MCF 10A (cell line): ENCODE data around the gene CROCC. TPM values are rescaled to one million over a fixed set of nuclear protein-coding genes. Genes with fewer than 3 reads are reported as not detected.

Source experiments
- BruUV-seq: library from RNA; stranded (reverse); fragments of 400-500 nt; replicated peaks from 2 replicates; lab custom pipeline; 2021; lab: Mats Ljungman, UMichigan
- CTCF ChIA-PET: fragments of 300-600 bp; sonication (Branson Sonifier 250); formaldehyde crosslinking; extraction: SDS; loops from one replicate; lab custom pipeline; 2021; ENCODE audit warnings: antibody characterized with exemption, inconsistent platforms; lab: Yijun Ruan, JAX
- POLR2A ChIA-PET: fragments of 300-600, 350-650 bp; sonication (Branson Sonifier 250); formaldehyde crosslinking; extraction: SDS; loops from one replicate; lab custom pipeline; 2020; ENCODE audit warnings: antibody characterized with exemption, inconsistent platforms; lab: Yijun Ruan, JAX
- DNase-seq: peaks from one replicate; pipeline ENCODE4 v3.0.0-alpha.2; 2018; ENCODE audit not compliant: unreplicated experiment
- H3K27ac Mint-ChIP-seq: one replicate; pipeline ENCODE4 v1.8.0; 2022; ENCODE audit warnings: mild to moderate bottlenecking, low read depth, mixed read lengths; ENCODE audit not compliant: unreplicated experiment
- H3K27me3 Mint-ChIP-seq: one replicate; pipeline ENCODE4 v1.8.0; 2022; ENCODE audit warnings: mixed read lengths; ENCODE audit not compliant: insufficient read depth, unreplicated experiment
- H3K36me3 Mint-ChIP-seq: one replicate; pipeline ENCODE4 v1.8.0; 2022; ENCODE audit warnings: mild to moderate bottlenecking, moderate library complexity, mixed read lengths; ENCODE audit not compliant: insufficient read depth, unreplicated experiment
- H3K4me1 Mint-ChIP-seq: one replicate; pipeline ENCODE4 v1.8.0; 2022; ENCODE audit warnings: mixed read lengths; ENCODE audit not compliant: insufficient read depth, unreplicated experiment
- H3K4me3 Mint-ChIP-seq: one replicate; pipeline ENCODE4 v1.8.0; 2022; ENCODE audit warnings: mild to moderate bottlenecking, moderate library complexity, mixed read lengths; ENCODE audit not compliant: unreplicated experiment
- H3K9me3 Mint-ChIP-seq: one replicate; pipeline ENCODE4 v1.8.0; 2022; ENCODE audit warnings: mixed read lengths; ENCODE audit not compliant: unreplicated experiment
- CTCF ChIP-seq: fragments of 200-600 bp; IDR thresholded peaks from one replicate; pipeline ENCODE4 v1.8.0; 2022; ENCODE audit warnings: antibody characterized with exemption, mild to moderate bottlenecking; ENCODE audit not compliant: unreplicated experiment
- intact Hi-C: fragments of 100-400 bp; cut with micrococcal nuclease; formaldehyde crosslinking; loops from 2 replicates; pipeline ENCODE4 v1.14.1; 2022
- total RNA-seq: library from RNA; stranded (reverse); gene quantifications from 2 replicates; pipeline ENCODE4 v1.2.3, GENCODE V29; 2022

CROCC gene
- total RNA-seq, 1 experiment from 2014 or later, result 9.6 TPM

DNA sequence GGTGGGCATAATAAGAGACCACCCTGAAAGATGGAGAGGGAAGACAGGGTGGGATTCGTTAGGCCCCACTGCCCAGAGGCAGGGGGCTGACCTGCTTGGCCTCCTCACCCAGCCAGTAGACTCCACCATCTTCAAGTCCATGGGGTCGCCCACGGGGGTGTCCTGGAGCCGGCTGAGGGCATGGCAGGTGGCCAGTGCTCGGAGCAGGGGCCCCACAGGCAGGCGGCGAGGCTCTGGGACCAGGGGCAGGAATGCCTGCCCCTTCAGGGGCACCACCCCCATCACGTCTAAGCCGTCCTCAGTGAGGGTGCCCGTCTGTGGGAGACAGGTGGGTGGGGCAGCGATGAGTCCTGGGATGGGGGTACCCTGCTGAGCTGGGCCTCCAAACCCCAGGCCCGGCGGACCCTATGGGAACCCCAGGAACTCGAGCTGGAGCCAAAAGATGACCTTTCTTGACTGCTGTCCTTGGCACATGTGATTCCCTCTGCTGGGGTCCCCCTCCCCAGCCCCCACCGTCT is 71.8 kb downstream of the CROCC start:
- Mint-ChIP-seq H3K27ac (no peak overlapping the region), H3K4me3 (no peak overlapping the region), H3K36me3 (peaks cover 14% of the 10 kb centered on the region), H3K9me3 (no peaks in the 10 kb centered on the region), H3K4me1 (no peaks in the 10 kb centered on the region), H3K27me3 (no peaks in the 10 kb centered on the region)
- no peak for TF ChIP-seq CTCF
- CTCF ChIA-PET, result interaction anchor here (0.6 kb wide), 1 partner anchor 114 kb away, joined by 3 read pairs; no protein-coding TSS in a partner anchor
- BruUV-seq, result no TSS peak
- intact Hi-C loops, result no loop called here
- POLR2A ChIA-PET, result interaction anchor here (0.9 kb wide), 1 partner anchor 10 kb away, joined by 3 read pairs; no protein-coding TSS in a partner anchor
- no peak for DNase-seq

DNA sequence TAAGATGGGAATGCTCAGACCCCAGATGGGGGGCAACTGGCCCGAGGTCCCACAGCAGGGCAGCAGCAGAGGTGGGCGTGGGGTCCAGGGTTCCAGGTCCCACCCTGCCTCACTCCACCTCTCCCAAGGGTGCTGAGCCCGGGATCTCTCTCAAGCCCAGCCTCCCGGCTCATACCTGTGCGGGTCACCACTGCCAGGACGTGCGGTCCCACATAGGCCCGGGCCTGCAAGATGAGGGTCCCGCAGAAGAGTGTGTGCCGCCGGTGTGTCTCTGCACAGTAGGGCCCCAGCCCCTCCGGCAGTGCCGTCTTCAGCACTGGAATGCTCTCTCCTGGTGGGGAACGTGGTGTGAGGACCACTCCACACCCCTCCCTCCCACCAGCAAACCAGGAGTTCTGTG is 75.1 kb downstream of the CROCC start:
- intact Hi-C loops, result no loop called here
- ChIA-PET POLR2A (no interaction called here), CTCF (interaction anchor here (0.9 kb wide), 1 partner anchor 9 kb away, joined by 3 read pairs; no protein-coding TSS in a partner anchor)
- peaks cover 39% of the 10 kb centered on the region for H3K36me3 Mint-ChIP-seq
- no peak overlapping the region for H3K4me3 Mint-ChIP-seq
- no TSS peak for BruUV-seq
- TF ChIP-seq CTCF, result no peak
- no peaks in the 10 kb centered on the region for H3K27me3 Mint-ChIP-seq
- H3K4me1 Mint-ChIP-seq, result no peaks in the 10 kb centered on the region
- no peaks in the 10 kb centered on the region for H3K9me3 Mint-ChIP-seq
- H3K27ac Mint-ChIP-seq, result no peak overlapping the region
- DNase-seq, result no peak

DNA sequence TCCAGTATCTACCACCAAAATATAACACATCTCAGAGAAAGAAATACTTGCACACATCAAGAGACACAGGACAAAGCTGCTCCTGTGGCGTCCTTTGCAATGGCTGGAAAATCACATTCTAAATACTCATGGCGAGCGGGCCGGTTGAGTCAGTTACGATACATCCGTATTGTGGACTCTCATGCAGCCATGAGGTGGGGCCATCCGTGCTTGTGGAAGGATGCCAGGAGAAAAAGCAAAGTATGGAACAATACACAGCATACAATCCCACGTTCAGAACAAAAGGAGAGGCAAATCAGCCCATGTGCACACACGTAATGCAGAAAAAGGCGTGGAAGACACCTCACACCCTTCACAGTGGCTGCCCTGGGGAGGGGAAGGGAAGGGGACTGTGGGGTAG is 76.9 kb downstream of the CROCC start:
- CTCF ChIA-PET, result no interaction called here
- Mint-ChIP-seq H3K9me3 (no peaks in the 10 kb centered on the region), H3K27me3 (no peaks in the 10 kb centered on the region), H3K4me1 (no peaks in the 10 kb centered on the region), H3K27ac (no peak overlapping the region), H3K4me3 (no peak overlapping the region), H3K36me3 (peaks cover 48% of the 10 kb centered on the region)
- no TSS peak for BruUV-seq
- no peak for DNase-seq
- POLR2A ChIA-PET, result no interaction called here
- TF ChIP-seq CTCF, result no peak
- intact Hi-C loops, result no loop called here

DNA sequence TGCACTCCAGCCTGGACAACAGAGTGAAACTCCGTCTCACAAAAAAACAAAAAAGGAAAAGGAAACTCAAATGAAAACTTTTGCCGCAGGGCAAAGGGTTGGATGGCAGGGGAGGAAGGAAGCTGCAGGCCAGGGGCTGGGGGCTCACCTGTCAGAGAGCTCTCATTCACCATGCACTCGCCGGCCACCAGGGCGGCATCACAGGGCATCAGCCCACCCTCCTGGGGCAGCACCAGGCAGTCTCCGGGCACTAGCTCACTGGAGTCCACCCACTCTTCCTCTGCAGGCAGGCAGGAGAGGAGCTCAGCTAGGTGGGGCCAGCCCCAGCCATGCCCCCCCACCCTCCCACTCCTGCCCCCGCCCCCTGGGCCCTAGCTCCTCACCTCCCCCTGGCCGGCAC is 78.1 kb downstream of the CROCC start:
- ChIA-PET CTCF (interaction anchor here (0.6 to 1.1 kb wide), 2 partner anchors 48 to 501 kb away, joined by 3 to 8 read pairs; no protein-coding TSS in a partner anchor), POLR2A (interaction anchor here (0.5 kb wide), 1 partner anchor 38 kb away, joined by 3 read pairs; no protein-coding TSS in a partner anchor)
- Mint-ChIP-seq H3K9me3 (no peaks in the 10 kb centered on the region), H3K4me1 (peaks cover 8% of the 10 kb centered on the region), H3K4me3 (no peak overlapping the region), H3K36me3 (peaks cover 52% of the 10 kb centered on the region), H3K27me3 (no peaks in the 10 kb centered on the region), H3K27ac (no peak overlapping the region)
- no TSS peak for BruUV-seq
- no peak for DNase-seq
- no peak for TF ChIP-seq CTCF
- intact Hi-C loops, result no loop called here
